Thoracic aorta (tissue), 2 donors: ENCODE measurements around the gene ANKRD1. TPM values are rescaled to one million over a fixed set of nuclear protein-coding genes. Genes with fewer than 3 reads are reported as not detected.

Experiments
- ATAC-seq: fragments of 150-250 bp; one replicate; pipeline ENCODE4 v1.8.0; 2017; ENCODE audit warnings: low read depth; ENCODE audit not compliant: insufficient number of reproducible peaks, low FRiP score
- DNase-seq: peaks from one replicate; pipeline ENCODE4 v3.0.0-alpha.2; 2020; ENCODE audit warnings: low spot score
- H3K27ac ChIP-seq, 2 donors: fragments of 200-600 bp; sonication (generic); 1 replicate in 1 of 2; 2 replicates in 1 of 2; pipeline ENCODE4 v1.5.1; 2016; ENCODE audit warnings: mild to moderate bottlenecking in 2 of 2, moderate library complexity in 2 of 2
- H3K27me3 ChIP-seq: fragments of 200-600 bp; sonication (generic); replicated peaks from 2 replicates; pipeline ENCODE4 v1.6.0; 2016; ENCODE audit warnings: mild to moderate bottlenecking; ENCODE audit not compliant: insufficient read depth
- H3K36me3 ChIP-seq: fragments of 200-600 bp; sonication (generic); one replicate; pipeline ENCODE4 v1.5.1; 2016
- H3K4me1 ChIP-seq, 2 donors: fragments of 200-600 bp; sonication (generic); 1 replicate in 1 of 2; 2 replicates in 1 of 2; pipeline versions ENCODE4 v1.5.1 to v1.6.0; 2016; ENCODE audit warnings: low read depth in 2 of 2, mild to moderate bottlenecking in 1 of 2; ENCODE audit not compliant: control insufficient read depth in 1 of 2
- H3K4me3 ChIP-seq: fragments of 200-600 bp; sonication (generic); 2 replicates; pipeline ENCODE4 v1.5.1; 2016; ENCODE audit warnings: mild to moderate bottlenecking
- H3K9me3 ChIP-seq: fragments of 200-600 bp; sonication (generic); 2 replicates; pipeline ENCODE4 v1.5.1; 2016
- CTCF ChIP-seq: fragments of 200-600 bp; sonication (generic); IDR thresholded peaks from one replicate; pipeline ENCODE4 v1.5.1; 2019; ENCODE audit warnings: antibody characterized with exemption
- total RNA-seq, 2 donors: library from RNA; depleted of rRNA; stranded (reverse); fragments of >200 nt; gene quantifications; one replicate each; pipeline versions ENCODE4 v1.1.0 to v1.2.3, GENCODE V29; 2016

ANKRD1 gene
- total RNA-seq, 2 donors from 2014 or later, result 2.8 to 6.6 TPM

- H3K4me1 ChIP-seq, result peaks cover 9 to 25% of the 10 kb centered on the region in 2 donors
- no peaks in the 10 kb centered on the region for H3K9me3 ChIP-seq
- DNase-seq, result no peak
- no peaks in the 10 kb centered on the region for H3K36me3 ChIP-seq
- ATAC-seq, result no peak
- TF ChIP-seq CTCF, result no peak
- H3K27ac ChIP-seq, result no peak overlapping the region
- no peaks in the 10 kb centered on the region for H3K27me3 ChIP-seq
- H3K4me3 ChIP-seq, result no peak overlapping the region
Measured at GRCh38 chr10:90919683-90920574, 958 bp downstream of the ANKRD1 start.

GRCh38 chr10:90917968-90918318, 2.9 kb downstream of the ANKRD1 start:
- ATAC-seq (no peak), DNase-seq (no peak)
- no peak for TF ChIP-seq CTCF
- H3K4me3 ChIP-seq, result no peak overlapping the region
- no peak overlapping the region for H3K27ac ChIP-seq
- peaks cover 4 to 16% of the 10 kb centered on the region in 2 donors for H3K4me1 ChIP-seq
- H3K9me3 ChIP-seq, result no peaks in the 10 kb centered on the region
- H3K27me3 ChIP-seq, result no peaks in the 10 kb centered on the region
- H3K36me3 ChIP-seq, result no peaks in the 10 kb centered on the region

GRCh38 chr10:90917238-90917967, 3.5 kb downstream of the ANKRD1 start:
- H3K4me1 ChIP-seq, result peaks cover 4 to 17% of the 10 kb centered on the region in 2 donors
- no peak overlapping the region for H3K4me3 ChIP-seq
- DNase-seq (no peak), ATAC-seq (no peak)
- H3K27me3 ChIP-seq, result no peaks in the 10 kb centered on the region
- H3K36me3 ChIP-seq, result no peaks in the 10 kb centered on the region
- H3K9me3 ChIP-seq, result no peaks in the 10 kb centered on the region
- no peak for TF ChIP-seq CTCF
- no peak overlapping the region for H3K27ac ChIP-seq

GRCh38 chr10:90916392-90917237, 4.3 kb downstream of the ANKRD1 start:
- no peak overlapping the region for H3K27ac ChIP-seq
- DNase-seq, result no peak
- H3K4me1 ChIP-seq, result peaks cover 4 to 16% of the 10 kb centered on the region in 2 donors
- no peak overlapping the region for H3K4me3 ChIP-seq
- H3K9me3 ChIP-seq, result no peaks in the 10 kb centered on the region
- H3K36me3 ChIP-seq, result no peaks in the 10 kb centered on the region
- TF ChIP-seq CTCF, result no peak
- ATAC-seq, result no peak
- H3K27me3 ChIP-seq, result no peaks in the 10 kb centered on the region

GRCh38 chr10:90915766-90916075, 5.2 kb downstream of the ANKRD1 start:
- no peaks in the 10 kb centered on the region for H3K36me3 ChIP-seq
- H3K27ac ChIP-seq, result no peak overlapping the region
- ATAC-seq (no peak), DNase-seq (no peak)
- H3K27me3 ChIP-seq, result no peaks in the 10 kb centered on the region
- H3K4me1 ChIP-seq, result peaks cover 0 to 7% of the 10 kb centered on the region in 2 donors
- H3K4me3 ChIP-seq, result no peak overlapping the region
- no peak for TF ChIP-seq CTCF
- no peaks in the 10 kb centered on the region for H3K9me3 ChIP-seq
